Liver (tissue), 9 donors: ENCODE measurements around the gene SRD5A1. TPM values are rescaled to one million over a fixed set of nuclear protein-coding genes. Genes with fewer than 3 reads are reported as not detected.

Experiments used
- DNase-seq: peaks from one replicate; pipeline ENCODE4 v3.0.0-alpha.2; 2017; ENCODE audit warnings: low spot score
- H3K27ac ChIP-seq, 2 donors: one replicate each; pipeline ENCODE4 v1.7.0; 2013; ENCODE audit warnings: inconsistent platforms in 2 of 2, low read length in 2 of 2, control low read depth in 1 of 2, low read depth in 1 of 2, mild to moderate bottlenecking in 1 of 2
- H3K27me3 ChIP-seq, 4 donors: one replicate each; pipeline versions ENCODE4 v1.6.1 to v1.7.0; 2013; ENCODE audit warnings: low read length in 3 of 4, inconsistent platforms in 1 of 4, mild to moderate bottlenecking in 1 of 4, moderate library complexity in 1 of 4; ENCODE audit not compliant: control insufficient read depth in 4 of 4, insufficient read depth in 4 of 4
- H3K36me3 ChIP-seq, 4 donors: one replicate each; pipeline versions ENCODE4 v1.6.1 to v1.7.0; 2013; ENCODE audit warnings: low read length in 3 of 4, mild to moderate bottlenecking in 3 of 4, low read depth in 1 of 4, moderate library complexity in 1 of 4; ENCODE audit not compliant: control insufficient read depth in 4 of 4, insufficient read depth in 3 of 4
- H3K4me1 ChIP-seq, 4 donors: one replicate each; pipeline versions ENCODE4 v1.6.1 to v1.7.0; 2013; ENCODE audit warnings: low read length in 3 of 4, mild to moderate bottlenecking in 3 of 4, moderate library complexity in 1 of 4; ENCODE audit not compliant: control insufficient read depth in 4 of 4, insufficient read depth in 4 of 4
- H3K4me3 ChIP-seq, 3 donors: one replicate each; pipeline versions ENCODE4 v1.6.1 to v1.7.0; 2013; ENCODE audit warnings: low read length in 3 of 3, control low read depth in 1 of 3, low read depth in 1 of 3, mild to moderate bottlenecking in 1 of 3
- H3K9ac ChIP-seq, 2 donors: one replicate each; pipeline ENCODE4 v1.7.0; 2013; ENCODE audit warnings: low read length in 2 of 2, mild to moderate bottlenecking in 2 of 2, moderate library complexity in 2 of 2, control low read depth in 1 of 2, low read depth in 1 of 2
- H3K9me3 ChIP-seq, 4 donors: one replicate each; pipeline versions ENCODE4 v1.6.1 to v1.7.0; 2013; ENCODE audit warnings: low read length in 3 of 4; ENCODE audit not compliant: control insufficient read depth in 4 of 4
- ATF3 ChIP-seq: IDR thresholded peaks from 2 replicates; pipeline ENCODE4 v1.6.1; 2016; ENCODE audit warnings: antibody characterized with exemption
- EGR1 ChIP-seq, 2 donors: IDR thresholded peaks; 2 replicates each; pipeline ENCODE4 v1.6.1; 2016 to 2018; ENCODE audit warnings: antibody characterized with exemption in 2 of 2, low read depth in 2 of 2
- FOXA1 ChIP-seq: IDR thresholded peaks from 2 replicates; pipeline ENCODE4 v1.6.1; 2016; ENCODE audit warnings: antibody characterized with exemption
- FOXA2 ChIP-seq: IDR thresholded peaks from 2 replicates; pipeline ENCODE4 v1.6.1; 2016; ENCODE audit warnings: antibody characterized with exemption
- GABPA ChIP-seq, 2 donors: IDR thresholded peaks in 1 of 2; conservative IDR thresholded peaks in 1 of 2; 2 replicates each; pipeline ENCODE4 v1.6.1; 2016; ENCODE audit warnings: antibody characterized with exemption in 2 of 2, mild to moderate bottlenecking in 1 of 2, moderate library complexity in 1 of 2
- HNF4A ChIP-seq, 2 donors: conservative IDR thresholded peaks; 2 replicates each; pipeline ENCODE4 v1.6.1; 2016; ENCODE audit warnings: antibody characterized with exemption in 2 of 2, mild to moderate bottlenecking in 2 of 2
- HNF4G ChIP-seq: IDR thresholded peaks from 2 replicates; pipeline ENCODE4 v1.6.1; 2016; ENCODE audit warnings: antibody characterized with exemption
- JUND ChIP-seq, 2 donors: IDR thresholded peaks; 2 replicates each; pipeline ENCODE4 v1.6.1; 2016; ENCODE audit warnings: antibody characterized with exemption in 2 of 2
- NR2F2 ChIP-seq: IDR thresholded peaks from 2 replicates; pipeline ENCODE4 v1.6.1; 2016; ENCODE audit warnings: antibody characterized with exemption
- RAD21 ChIP-seq, 2 donors: IDR thresholded peaks; 2 replicates each; pipeline ENCODE4 v1.6.1; 2016; ENCODE audit warnings: antibody characterized with exemption in 2 of 2, mild to moderate bottlenecking in 2 of 2
- REST ChIP-seq: IDR thresholded peaks from 2 replicates; pipeline ENCODE4 v1.6.1; 2016; ENCODE audit warnings: antibody characterized with exemption, mild to moderate bottlenecking
- RXRA ChIP-seq, 2 donors: IDR thresholded peaks; 2 replicates each; pipeline ENCODE4 v1.6.1; 2017 to 2018; ENCODE audit warnings: antibody characterized with exemption in 2 of 2, mild to moderate bottlenecking in 1 of 2
- SP1 ChIP-seq: IDR thresholded peaks from 2 replicates; pipeline ENCODE4 v1.6.1; 2018; ENCODE audit warnings: antibody characterized with exemption, mild to moderate bottlenecking
- TAF1 ChIP-seq: conservative IDR thresholded peaks from 2 replicates; pipeline ENCODE4 v1.6.1; 2016; ENCODE audit warnings: antibody characterized with exemption, mild to moderate bottlenecking
- YY1 ChIP-seq: IDR thresholded peaks from 2 replicates; pipeline ENCODE4 v1.6.1; 2016; ENCODE audit warnings: antibody characterized with exemption, mild to moderate bottlenecking
- ZBTB33 ChIP-seq: IDR thresholded peaks from 2 replicates; pipeline ENCODE4 v1.6.1; 2016; ENCODE audit warnings: antibody characterized with exemption
- WGBS: extraction: QIAGEN DNeasy Blood & Tissue Kit; methylation state at CpG from one replicate; pipeline ENCODE4 v1.1.7; 2013; 5-methylcytosine and 5-hydroxymethylcytosine counted together
- polyA plus RNA-seq, 2 donors: library from polyadenylated mRNA; stranded (reverse) in 1 of 2; unstranded in 1 of 2; fragments of 200-250 nt in 1 of 2; fragments of >200 nt in 1 of 2; fragmentation: Nextera tagmentation in 1 of 2; extraction: Ambion mirVana in 1 of 2; gene quantifications; one replicate each; pipeline versions ENCODE4 v1.2.1 to v1.2.3, GENCODE V29; 2013 to 2015
- total RNA-seq, 2 donors: library from RNA; depleted of rRNA; stranded (reverse); fragments of >200 nt; gene quantifications; one replicate each; pipeline ENCODE4 v1.2.3, GENCODE V29; 2014
- TF ChIP-seq, protein P1 (sequence below): IDR thresholded peaks from 2 replicates; pipeline ENCODE4 v1.6.1; 2016; ENCODE audit warnings: antibody characterized with exemption
- TF ChIP-seq, protein P2 (sequence below): fragments of 150-350 bp; IDR thresholded peaks from 2 replicates; pipeline ENCODE4 v1.5.1; 2017; ENCODE audit warnings: improper control_type of control experiment, low read depth, low read length; ENCODE audit not compliant: missing input control
- donor health status: healthy.
- donor health status: healthy.
- donor health status: healthy.
- donor health status: healthy.
- donor health status: healthy.

SRD5A1 gene
- total and polyA plus RNA-seq, 4 donors: 6.3 to 87.0 (median 47.7) TPM

DNA sequence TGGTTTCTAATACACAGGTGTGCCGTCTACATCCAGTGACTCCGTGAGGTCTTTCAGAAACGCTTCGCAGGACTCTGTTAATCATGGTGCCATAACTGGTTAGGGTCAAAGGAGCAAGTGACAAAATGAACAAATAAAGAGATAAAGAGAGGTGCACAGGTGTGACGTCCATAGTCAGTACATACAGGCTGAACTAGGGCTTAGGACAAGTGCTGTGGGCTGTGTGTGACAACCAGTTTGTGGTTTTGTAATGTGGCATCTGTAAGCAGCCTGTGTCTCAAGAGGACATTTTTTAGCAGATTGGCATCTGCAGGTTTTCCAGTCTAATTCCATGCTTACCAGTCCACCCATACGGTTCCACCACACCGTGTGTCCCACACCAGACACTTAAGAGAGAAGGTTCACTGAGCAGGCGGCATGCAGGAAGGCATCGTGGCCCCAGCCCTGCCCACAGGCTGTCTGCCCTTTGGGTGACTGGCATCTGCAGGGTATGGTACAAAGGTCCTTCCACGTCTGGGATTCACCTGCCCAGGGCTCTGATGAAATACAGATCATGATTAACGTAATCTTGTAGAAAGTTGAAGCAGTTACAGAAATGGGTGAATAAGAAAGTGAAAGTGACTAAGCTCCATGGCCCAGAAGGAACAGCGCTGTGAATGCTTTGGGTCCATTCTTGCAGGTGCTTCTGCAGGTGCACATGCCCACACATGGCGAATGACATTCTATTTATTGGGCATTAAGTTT, 26.9 kb downstream of the SRD5A1 start:
- H3K9me3 ChIP-seq: peaks cover 0 to 6% (median under 1%) of the 10 kb centered on the region in 4 donors
- 54% methylated on average over 13 of the region's 13 CpGs for WGBS
- H3K27ac ChIP-seq: peak overlapping the region; percentile 83 to 92
- peaks cover 0 to 37% (median 33%) of the 10 kb centered on the region in 4 donors for H3K36me3 ChIP-seq
- H3K27me3 ChIP-seq: no peaks in the 10 kb centered on the region
- TF ChIP-seq ZBTB33 (peak; percentile 83), JUND (IDR thresholded peaks at IDR 0.05) (peak; percentile 64 to 81), FOXA1 (peak; percentile 43), HNF4A (conservative IDR thresholded peaks at IDR 0.05) (peak; percentile 97 to 98), RXRA (IDR thresholded peaks at IDR 0.05) (peak; percentile 93 to 98), SP1 (peak; percentile 97), FOXA2 (peak; percentile 30), RAD21 (IDR thresholded peaks at IDR 0.05) (peak; percentile 55 to 60), ATF3 (peak; percentile 94), NR2F2 (no peak), YY1 (peak; percentile 90), HNF4G (peak; percentile 99), TAF1 (no peak), REST (peak; percentile 84), GABPA (IDR thresholded peaks at IDR 0.05 in 1 of 2, conservative IDR thresholded peaks at IDR 0.05 in 1 of 2) (peak in 1 of 2 donors; percentile 67), EGR1 (IDR thresholded peaks at IDR 0.05; ENCODE audit: low read depth in 2 of 2) (peak; percentile 22 to 56)
- TF ChIP-seq, protein P1, sequence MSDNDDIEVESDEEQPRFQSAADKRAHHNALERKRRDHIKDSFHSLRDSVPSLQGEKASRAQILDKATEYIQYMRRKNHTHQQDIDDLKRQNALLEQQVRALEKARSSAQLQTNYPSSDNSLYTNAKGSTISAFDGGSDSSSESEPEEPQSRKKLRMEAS: peak; percentile 98
- TF ChIP-seq, protein P2, sequence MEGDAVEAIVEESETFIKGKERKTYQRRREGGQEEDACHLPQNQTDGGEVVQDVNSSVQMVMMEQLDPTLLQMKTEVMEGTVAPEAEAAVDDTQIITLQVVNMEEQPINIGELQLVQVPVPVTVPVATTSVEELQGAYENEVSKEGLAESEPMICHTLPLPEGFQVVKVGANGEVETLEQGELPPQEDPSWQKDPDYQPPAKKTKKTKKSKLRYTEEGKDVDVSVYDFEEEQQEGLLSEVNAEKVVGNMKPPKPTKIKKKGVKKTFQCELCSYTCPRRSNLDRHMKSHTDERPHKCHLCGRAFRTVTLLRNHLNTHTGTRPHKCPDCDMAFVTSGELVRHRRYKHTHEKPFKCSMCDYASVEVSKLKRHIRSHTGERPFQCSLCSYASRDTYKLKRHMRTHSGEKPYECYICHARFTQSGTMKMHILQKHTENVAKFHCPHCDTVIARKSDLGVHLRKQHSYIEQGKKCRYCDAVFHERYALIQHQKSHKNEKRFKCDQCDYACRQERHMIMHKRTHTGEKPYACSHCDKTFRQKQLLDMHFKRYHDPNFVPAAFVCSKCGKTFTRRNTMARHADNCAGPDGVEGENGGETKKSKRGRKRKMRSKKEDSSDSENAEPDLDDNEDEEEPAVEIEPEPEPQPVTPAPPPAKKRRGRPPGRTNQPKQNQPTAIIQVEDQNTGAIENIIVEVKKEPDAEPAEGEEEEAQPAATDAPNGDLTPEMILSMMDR: no peak
- H3K4me1 ChIP-seq: peaks cover 0 to 14% (median 6%) of the 10 kb centered on the region in 4 donors
- DNase-seq: no peak
- no peak overlapping the region for H3K9ac ChIP-seq
- no peak overlapping the region for H3K4me3 ChIP-seq
